HG03196 (cell line): Measurements from ENCODE around the gene MTG1.
"Not testable (repeated sequence)": the region's sequence is repeated elsewhere in the genome, so short reads cannot be mapped to it uniquely, and the experiment has no call there.

ENCODE experiments used
- ATAC-seq: cut with Tn5 transposase; IDR thresholded peaks from one replicate; pipeline ENCODE4 v1.9.1; 2021; ENCODE audit not compliant: unreplicated experiment

MTG1 gene

DNA sequence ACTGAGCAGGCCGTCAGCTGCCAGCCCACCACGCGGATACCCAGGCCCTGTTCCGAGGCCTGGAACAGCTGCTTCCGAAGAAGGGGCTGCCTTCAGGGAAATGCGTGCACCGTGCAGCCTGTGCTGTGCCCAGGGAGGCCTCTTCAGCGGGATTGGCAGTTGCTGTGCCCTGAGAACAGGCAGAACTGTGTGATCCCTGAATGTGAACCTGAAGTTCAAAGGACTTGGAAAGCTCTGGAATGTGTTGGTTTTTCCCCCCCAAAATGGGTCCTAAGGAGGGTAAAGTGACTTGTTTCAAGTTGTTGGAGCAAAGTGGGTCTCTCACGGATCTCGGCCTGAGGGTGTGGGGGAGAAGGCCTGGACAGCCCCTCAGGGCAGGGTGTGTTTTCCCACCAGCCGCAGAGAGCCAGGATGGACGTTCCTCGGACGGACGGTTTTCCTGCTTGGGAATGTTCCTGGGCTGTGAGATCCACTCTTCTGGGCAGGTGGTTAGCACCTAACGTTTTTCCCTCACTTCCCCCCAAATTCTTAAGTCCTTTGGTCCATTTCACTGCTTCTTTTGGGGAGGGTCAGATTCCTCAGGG, 28.4 kb downstream of the MTG1 start:
- ATAC-seq, result no peak

- no peak for ATAC-seq
Measured at GRCh38 chr10:133422807-133423771, 29.1 kb downstream of the MTG1 start.

DNA sequence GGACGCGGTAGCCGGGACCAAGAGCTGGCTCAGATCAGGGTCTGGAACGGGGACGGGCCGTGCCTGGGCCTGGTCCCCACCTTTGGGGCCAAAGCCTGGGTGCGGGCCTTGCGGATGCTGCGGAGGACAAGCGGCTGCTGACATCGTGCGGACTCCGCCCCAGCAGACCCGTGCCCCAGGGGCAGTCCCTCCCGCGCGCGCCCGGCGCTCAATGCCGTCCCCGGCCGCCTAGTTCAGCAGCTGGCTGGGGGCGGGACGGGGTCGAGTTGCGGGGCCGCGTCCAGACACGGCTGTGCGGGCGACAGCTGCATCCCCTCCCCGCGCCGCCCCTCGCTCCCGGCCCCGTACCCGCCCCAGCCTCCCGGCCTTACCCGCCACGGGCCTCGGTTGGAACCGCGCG, 30.1 kb downstream of the MTG1 start:
- ATAC-seq, result not testable (repeated sequence)

DNA sequence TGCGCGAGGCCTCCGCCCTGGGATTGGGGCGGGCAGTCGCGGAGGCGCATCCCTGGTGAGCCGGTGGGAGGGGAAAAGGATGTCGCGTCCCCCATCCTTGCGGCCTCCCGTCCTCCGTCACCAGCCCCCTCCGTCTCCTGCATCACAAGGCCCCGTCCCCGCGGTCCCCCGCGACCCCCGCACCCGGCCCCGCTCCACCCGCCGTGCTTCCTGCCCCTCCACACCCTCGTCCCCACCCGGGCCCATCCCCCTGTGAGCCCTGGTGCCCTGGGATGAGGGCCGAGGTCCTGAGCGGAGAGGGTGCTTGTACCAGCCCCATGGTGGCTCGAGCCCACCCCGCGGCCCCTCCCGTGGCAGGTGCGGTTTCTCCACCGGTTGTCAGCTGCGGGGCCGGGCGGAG, 30.6 kb downstream of the MTG1 start, which contains the start of gene SPRN:
Gene SPRN (minus strand): TSS at position 25 of the 400 bp plus-strand sequence. CDS start 944 bp downstream, outside the sequence.
- not testable (repeated sequence) for ATAC-seq

- not testable (repeated sequence) for ATAC-seq
Measured at GRCh38 chr10:133429571-133429970, 35.6 kb downstream of the MTG1 start.

GRCh38 chr10:133431888-133432613, 38.1 kb downstream of the MTG1 start:
- ATAC-seq, result not testable (repeated sequence)

DNA sequence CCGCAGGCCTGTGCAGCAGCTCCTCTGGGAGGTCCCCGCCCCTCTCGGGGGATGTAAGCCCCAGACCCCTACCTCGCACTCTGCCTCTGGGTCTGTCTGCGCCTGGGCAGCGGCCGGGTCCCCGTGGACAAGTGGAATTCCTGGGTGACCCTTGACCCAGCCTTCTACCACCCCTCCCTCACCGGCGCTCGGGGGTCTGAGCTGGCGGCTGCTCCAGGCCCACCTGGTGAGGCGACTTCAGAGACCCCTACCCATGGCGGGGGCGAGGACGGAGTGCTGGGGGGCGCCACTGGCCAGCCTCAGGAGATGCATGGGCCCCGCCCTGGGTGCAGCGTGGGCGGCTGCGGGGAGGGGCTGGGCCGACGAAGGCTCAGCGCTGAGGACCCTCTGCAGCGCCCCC, 38.8 kb downstream of the MTG1 start:
- ATAC-seq, result not testable (repeated sequence)

- ATAC-seq, result no peak
Measured at GRCh38 chr10:133438711-133439273, 44.8 kb downstream of the MTG1 start.

- ATAC-seq, result no peak
Measured at GRCh38 chr10:133439517-133440461, 45.8 kb downstream of the MTG1 start.

- no peak for ATAC-seq
Measured at GRCh38 chr10:133440633-133441285, 46.8 kb downstream of the MTG1 start.

DNA sequence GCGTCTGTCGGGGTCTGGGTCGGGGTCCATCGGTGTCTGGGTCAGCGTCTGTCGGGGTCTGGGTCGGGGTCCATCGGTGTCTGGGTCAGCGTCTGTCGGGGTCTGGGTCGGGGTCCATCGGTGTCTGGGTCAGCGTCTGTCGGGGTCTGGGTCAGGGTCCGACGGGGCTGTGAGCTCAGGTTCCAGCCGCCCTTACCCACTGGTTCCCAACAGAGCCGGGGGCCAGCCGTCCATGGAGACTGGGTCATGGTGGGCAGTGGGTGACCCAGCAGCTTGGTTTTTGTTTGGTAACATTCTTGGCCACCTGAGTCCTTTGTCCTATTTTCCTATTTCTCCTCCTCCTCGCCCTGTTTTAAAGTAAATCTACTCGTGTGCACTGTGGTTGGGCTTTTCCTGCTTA, 47.4 kb downstream of the MTG1 start:
- ATAC-seq, result not testable (repeated sequence)

DNA sequence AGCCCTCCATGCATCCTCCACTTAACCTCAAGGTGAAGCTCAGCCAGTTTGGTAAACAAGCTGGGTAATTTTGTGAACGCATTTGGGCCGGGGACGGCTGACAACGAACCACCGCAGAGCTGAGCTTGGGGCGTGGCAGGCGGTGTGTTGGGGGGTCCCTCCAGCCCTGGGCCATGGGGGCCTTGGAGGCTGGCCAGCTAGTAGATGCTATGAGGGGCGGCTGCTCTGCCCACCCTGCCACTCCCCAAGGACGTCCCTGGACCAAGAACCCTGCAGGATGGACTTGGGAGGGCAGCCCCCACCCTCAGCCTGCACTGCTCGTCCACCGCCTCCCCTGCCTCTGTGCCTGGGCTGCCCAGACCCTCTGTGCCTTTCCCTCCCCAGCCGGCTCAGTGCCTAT, 47.8 kb downstream of the MTG1 start:
- ATAC-seq, result no peak

DNA sequence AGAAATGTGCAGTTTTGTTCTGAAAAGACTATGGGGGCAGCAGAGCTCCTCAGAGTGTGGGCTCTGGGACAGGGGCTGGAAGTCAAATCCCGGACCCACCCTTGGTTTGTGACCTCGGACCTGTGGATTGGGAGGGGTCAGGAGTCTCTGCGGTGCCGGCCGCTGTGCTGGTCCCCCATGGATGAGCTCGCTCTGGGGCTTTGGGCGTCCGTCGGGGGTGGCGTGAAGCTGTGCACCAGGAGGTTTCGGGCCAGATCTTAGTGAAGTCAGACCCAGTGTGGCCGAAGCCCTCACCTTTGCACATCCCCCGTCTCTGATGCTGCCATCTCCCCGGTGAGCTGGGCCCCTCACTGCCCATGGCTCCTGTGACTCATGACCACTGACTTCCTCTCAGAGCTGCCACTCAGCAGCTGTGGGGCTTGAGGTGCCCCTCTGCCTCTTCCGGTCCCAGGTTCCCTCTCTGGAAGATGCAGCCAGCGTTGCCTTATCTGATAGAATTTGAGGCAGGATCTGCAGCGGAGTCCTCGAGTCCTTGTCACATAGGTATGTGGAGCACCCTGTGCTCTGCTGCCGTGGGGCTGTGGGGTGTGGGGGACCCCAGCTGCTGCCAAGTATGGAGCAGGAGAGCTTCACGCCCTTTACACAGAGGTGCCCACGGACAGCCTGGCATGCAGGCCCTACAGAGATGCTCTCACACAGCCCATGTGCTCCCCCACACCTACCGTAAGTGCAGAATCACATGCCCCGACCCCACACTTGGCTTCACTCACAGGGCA, 48.4 kb downstream of the MTG1 start:
- ATAC-seq, result no peak

- no peak for ATAC-seq
Measured at GRCh38 chr10:133442967-133443924, 49.3 kb downstream of the MTG1 start.

DNA sequence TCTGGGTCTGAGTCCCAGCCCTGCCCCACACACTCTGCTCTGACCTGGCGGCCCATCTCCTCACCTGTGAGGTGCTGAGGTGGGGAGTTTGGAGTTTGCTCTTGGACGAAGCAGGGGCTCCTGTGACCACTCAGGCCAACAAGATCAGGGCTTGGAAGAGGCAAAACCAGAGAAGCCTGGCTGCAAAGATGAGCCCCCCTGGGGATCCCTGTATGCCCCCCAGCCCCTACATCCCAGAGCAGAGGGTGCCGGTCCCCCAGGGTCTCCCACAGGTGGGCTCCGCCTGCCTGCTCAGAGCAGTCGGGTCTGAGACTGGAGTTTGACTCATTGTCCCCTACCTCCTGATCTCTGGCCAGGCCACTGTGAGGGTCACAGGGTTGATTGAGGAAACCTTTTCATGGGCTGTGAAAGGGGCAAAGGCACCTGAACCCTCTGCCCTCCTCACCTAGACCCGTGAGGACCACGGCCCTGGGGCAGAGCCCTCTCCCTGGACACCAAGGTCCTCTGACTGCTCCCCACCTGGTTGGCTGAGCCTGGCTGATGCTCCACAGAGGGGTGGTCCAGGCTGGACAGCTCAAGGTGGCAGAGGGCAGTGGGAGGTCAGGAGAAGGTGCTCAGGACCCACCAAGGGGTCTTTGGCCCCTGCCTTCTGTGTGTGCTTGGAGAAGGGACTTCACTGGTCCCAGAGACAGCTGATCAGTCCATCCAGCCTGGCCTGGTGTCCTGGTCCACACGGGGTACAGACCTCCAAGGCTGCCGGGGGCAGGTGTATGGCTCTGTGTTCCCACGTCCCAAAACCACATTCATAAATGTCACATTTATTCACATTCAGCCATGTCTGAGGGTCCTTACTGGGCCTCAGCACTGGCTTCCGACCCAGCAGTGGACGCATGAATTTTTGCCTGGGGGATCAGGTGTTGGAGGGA, 50.6 kb downstream of the MTG1 start:
- no peak for ATAC-seq

GRCh38 chr10:133445268-133445732, 51.3 kb downstream of the MTG1 start:
- ATAC-seq, result no peak
